Measurements from ENCODE around the gene VEGFB.

GRCh38 chr11:64224891-64225607, 9.3 kb upstream of the VEGFB start:
- TF ChIP-seq, protein P1, sequence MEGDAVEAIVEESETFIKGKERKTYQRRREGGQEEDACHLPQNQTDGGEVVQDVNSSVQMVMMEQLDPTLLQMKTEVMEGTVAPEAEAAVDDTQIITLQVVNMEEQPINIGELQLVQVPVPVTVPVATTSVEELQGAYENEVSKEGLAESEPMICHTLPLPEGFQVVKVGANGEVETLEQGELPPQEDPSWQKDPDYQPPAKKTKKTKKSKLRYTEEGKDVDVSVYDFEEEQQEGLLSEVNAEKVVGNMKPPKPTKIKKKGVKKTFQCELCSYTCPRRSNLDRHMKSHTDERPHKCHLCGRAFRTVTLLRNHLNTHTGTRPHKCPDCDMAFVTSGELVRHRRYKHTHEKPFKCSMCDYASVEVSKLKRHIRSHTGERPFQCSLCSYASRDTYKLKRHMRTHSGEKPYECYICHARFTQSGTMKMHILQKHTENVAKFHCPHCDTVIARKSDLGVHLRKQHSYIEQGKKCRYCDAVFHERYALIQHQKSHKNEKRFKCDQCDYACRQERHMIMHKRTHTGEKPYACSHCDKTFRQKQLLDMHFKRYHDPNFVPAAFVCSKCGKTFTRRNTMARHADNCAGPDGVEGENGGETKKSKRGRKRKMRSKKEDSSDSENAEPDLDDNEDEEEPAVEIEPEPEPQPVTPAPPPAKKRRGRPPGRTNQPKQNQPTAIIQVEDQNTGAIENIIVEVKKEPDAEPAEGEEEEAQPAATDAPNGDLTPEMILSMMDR (IDR thresholded peaks at IDR 0.05), result no peak
- no peak for TF ChIP-seq POLR2A (IDR thresholded peaks at IDR 0.05)

All from uterus (tissue), 2 donors.